OCI-LY3 (cell line): ENCODE data around the gene TCAIM.

Source experiments
- H2AFZ ChIP-seq: fragments of 200-600, 300-600 bp; shearing (Covaris generic); 2 replicates; pipeline ENCODE4 v1.6.0; 2014; ENCODE audit warnings: antibody characterized with exemption, low read depth, low read length
- H3K27ac ChIP-seq: fragments of 200-600, 300-600 bp; sonication (generic); 2 replicates; pipeline ENCODE4 v1.5.1; 2014; ENCODE audit warnings: mild to moderate bottlenecking, low read length, moderate library complexity, mixed read lengths
- H3K27me3 ChIP-seq: fragments of 200-600, 300-600 bp; sonication (generic); 2 replicates; pipeline ENCODE4 v1.6.1; 2014; ENCODE audit warnings: low read depth, low read length, mixed read lengths
- H3K36me3 ChIP-seq: fragments of 200-600, 300-600 bp; sonication (generic); replicated peaks from 2 replicates; pipeline ENCODE3; 2014; ENCODE audit warnings: low read depth, low read length, mixed read lengths
- H3K4me1 ChIP-seq: fragments of 300-600, 200-600 bp; sonication (generic); 2 replicates; pipeline ENCODE4 v1.6.1; 2014; ENCODE audit warnings: low read length, mixed read lengths
- H3K4me2 ChIP-seq: fragments of 200-600, 300-600 bp; sonication (generic); 2 replicates; pipeline ENCODE4 v1.6.1; 2014; ENCODE audit warnings: low read length, mixed read lengths
- H3K4me3 ChIP-seq: fragments of 300-600, 200-600 bp; sonication (generic); 2 replicates; pipeline ENCODE4 v1.5.1; 2014; ENCODE audit warnings: antibody characterized with exemption, mild to moderate bottlenecking, low read length, moderate library complexity
- H3K79me2 ChIP-seq: fragments of 300-600, 200-600 bp; shearing (Covaris generic); 2 replicates; pipeline ENCODE4 v1.6.1; 2014; ENCODE audit warnings: mild to moderate bottlenecking, low read length, mixed read lengths
- H3K9ac ChIP-seq: fragments of 300-600, 200-600 bp; shearing (Covaris generic); 2 replicates; pipeline ENCODE4 v1.6.0; 2014; ENCODE audit warnings: mild to moderate bottlenecking, low read length, moderate library complexity
- H3K9me3 ChIP-seq: fragments of 200-600, 300-600 bp; shearing (Covaris generic); 2 replicates; pipeline ENCODE4 v1.6.1; 2014; ENCODE audit warnings: low read length, mixed read lengths; ENCODE audit not compliant: insufficient read depth
- H4K20me1 ChIP-seq: fragments of 200-600, 300-600 bp; sonication (generic); 2 replicates; pipeline ENCODE4 v1.6.1; 2016; ENCODE audit warnings: low read length, mixed read lengths; ENCODE audit not compliant: insufficient read depth
- CTCF ChIP-seq: fragments of 200-600, 300-600 bp; sonication (generic); IDR thresholded peaks from 2 replicates; pipeline ENCODE4 v1.5.1; 2014; ENCODE audit warnings: antibody characterized with exemption, low read length, low read depth
- EZH2phosphoT487 ChIP-seq: fragments of 200-600 bp; shearing (Covaris generic); IDR thresholded peaks from 2 replicates; pipeline ENCODE4 v1.6.1; 2018; ENCODE audit warnings: antibody characterized with exemption, mixed run types, low read depth

The TCAIM gene

GRCh38 chr3:44326515-44326914 is 12.1 kb upstream of the TCAIM start:
- peaks cover 3% of the 10 kb centered on the region; the same call in 1 of the 2 replicates for H3K27me3 ChIP-seq
- no peaks in the 10 kb centered on the region for H3K79me2 ChIP-seq
- no peak overlapping the region for H3K9ac ChIP-seq
- H2AFZ ChIP-seq, result no peak overlapping the region
- H3K4me2 ChIP-seq, result no peak overlapping the region
- H3K4me3 ChIP-seq, result no peak overlapping the region
- TF ChIP-seq EZH2phosphoT487, result no peak
- TF ChIP-seq CTCF, result no peak
- no peaks in the 10 kb centered on the region for H4K20me1 ChIP-seq
- no peaks in the 10 kb centered on the region for H3K4me1 ChIP-seq
- no peaks in the 10 kb centered on the region for H3K9me3 ChIP-seq
- no peak overlapping the region for H3K27ac ChIP-seq
- H3K36me3 ChIP-seq, result no peaks in the 10 kb centered on the region

- no peak overlapping the region for H3K9ac ChIP-seq
- no peaks in the 10 kb centered on the region for H3K4me1 ChIP-seq
- no peaks in the 10 kb centered on the region for H3K27me3 ChIP-seq
- no peak overlapping the region for H3K4me2 ChIP-seq
- no peaks in the 10 kb centered on the region for H3K79me2 ChIP-seq
- H3K27ac ChIP-seq, result no peak overlapping the region
- H3K4me3 ChIP-seq, result no peak overlapping the region
- H3K36me3 ChIP-seq, result no peaks in the 10 kb centered on the region
- H4K20me1 ChIP-seq, result no peaks in the 10 kb centered on the region
- no peak for TF ChIP-seq CTCF
- no peak for TF ChIP-seq EZH2phosphoT487
- no peaks in the 10 kb centered on the region for H3K9me3 ChIP-seq
- no peak overlapping the region for H2AFZ ChIP-seq
Observed at GRCh38 chr3:44329946-44330345, 8.6 kb upstream of the TCAIM start.

- no peaks in the 10 kb centered on the region for H3K36me3 ChIP-seq
- H4K20me1 ChIP-seq, result no peaks in the 10 kb centered on the region
- no peak overlapping the region for H3K4me3 ChIP-seq
- no peaks in the 10 kb centered on the region for H3K9me3 ChIP-seq
- TF ChIP-seq EZH2phosphoT487, result no peak
- no peak for TF ChIP-seq CTCF
- H3K4me2 ChIP-seq, result no peak overlapping the region
- H3K9ac ChIP-seq, result no peak overlapping the region
- H2AFZ ChIP-seq, result no peak overlapping the region
- no peak overlapping the region for H3K27ac ChIP-seq
- no peaks in the 10 kb centered on the region for H3K27me3 ChIP-seq
- no peaks in the 10 kb centered on the region for H3K4me1 ChIP-seq
- H3K79me2 ChIP-seq, result no peaks in the 10 kb centered on the region
Observed at GRCh38 chr3:44330444-44330843, 8.1 kb upstream of the TCAIM start.

GRCh38 chr3:44334326-44334725 is 4.2 kb upstream of the TCAIM start:
- Histone ChIP-seq H3K4me1 (peaks cover 6% of the 10 kb centered on the region), H3K27me3 (no peaks in the 10 kb centered on the region)
- TF ChIP-seq CTCF, result no peak
- TF ChIP-seq EZH2phosphoT487, result no peak

More at GRCh38 chr3:44334326-44334725, 4.2 kb upstream of the TCAIM start:
- no peak overlapping the region for H3K4me3 ChIP-seq
- no peaks in the 10 kb centered on the region for H3K36me3 ChIP-seq
- H3K79me2 ChIP-seq, result peaks cover 6% of the 10 kb centered on the region
- no peaks in the 10 kb centered on the region for H3K9me3 ChIP-seq
- H2AFZ ChIP-seq, result no peak overlapping the region
- no peak overlapping the region for H3K4me2 ChIP-seq
- no peak overlapping the region for H3K27ac ChIP-seq
- no peaks in the 10 kb centered on the region for H4K20me1 ChIP-seq
- no peak overlapping the region for H3K9ac ChIP-seq
